Body of pancreas (tissue), 4 donors: ENCODE measurements around the gene UGT3A2.

Experiments
- CTCF ChIP-seq, 7 experiments: fragments of 450-650 bp in 4 of 7; fragments of 200-600 bp in 3 of 7; sonication (generic) in 3 of 7; IDR thresholded peaks; one replicate each; pipeline ENCODE4 v1.5.1; 2016 to 2019; ENCODE audit warnings: antibody characterized with exemption in 7 of 7
- POLR2A ChIP-seq, 3 donors: fragments of 450-650 bp; IDR thresholded peaks; one replicate each; pipeline ENCODE4 v1.6.1; 2016; ENCODE audit warnings: antibody characterized with exemption in 3 of 3, mild to moderate bottlenecking in 2 of 3

DNA sequence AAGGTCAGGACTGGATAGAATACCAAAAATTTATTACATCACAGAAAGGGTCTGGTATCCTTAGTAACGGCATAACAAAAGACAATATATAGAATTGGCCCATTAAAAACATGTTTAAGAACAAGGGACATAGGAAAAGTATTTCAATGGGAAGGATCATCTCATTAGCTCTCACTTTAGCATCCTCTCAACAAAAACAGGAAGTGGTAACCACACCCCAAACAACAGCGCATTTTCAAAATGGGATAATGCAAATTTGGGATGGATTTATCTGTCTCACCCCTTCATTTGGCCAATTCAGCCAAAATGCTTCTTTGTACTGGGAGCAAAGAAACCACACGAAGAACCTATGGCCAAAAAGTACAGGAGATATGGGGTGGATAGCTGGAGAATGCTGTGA lies 65.7 kb downstream of the UGT3A2 start:
- TF ChIP-seq CTCF (IDR thresholded peaks at IDR 0.05) (no peak), POLR2A (IDR thresholded peaks at IDR 0.05) (no peak)
